WTC11 (cell line): ENCODE results near the gene C17orf100. TPM values are rescaled to one million over a fixed set of nuclear protein-coding genes. Genes with fewer than 3 reads are reported as not detected.

Source experiments
- ATF2 ChIP-seq: sonication (generic); formaldehyde crosslinking; IDR thresholded peaks from 2 replicates; pipeline ENCODE4 v1.8.1; 2022; ENCODE audit warnings: low read depth, missing genetic modification reagents, borderline replicate concordance
- FOXP1 ChIP-seq: sonication (generic); formaldehyde crosslinking; IDR thresholded peaks from 2 replicates; pipeline ENCODE4 v1.8.0; 2022; ENCODE audit warnings: missing genetic modification reagents, mild to moderate bottlenecking, moderate library complexity, borderline replicate concordance
- FOXP4 ChIP-seq: sonication (generic); formaldehyde crosslinking; IDR thresholded peaks from 2 replicates; pipeline ENCODE4 v1.8.0; 2022; ENCODE audit warnings: mild to moderate bottlenecking, missing genetic modification reagents
- GABPB1 ChIP-seq: sonication (generic); formaldehyde crosslinking; IDR thresholded peaks from 2 replicates; pipeline ENCODE4 v1.8.1; 2023; ENCODE audit warnings: mild to moderate bottlenecking, missing genetic modification reagents
- HMGXB4 ChIP-seq: sonication (generic); formaldehyde crosslinking; IDR thresholded peaks from 2 replicates; pipeline ENCODE4 v1.8.1; 2023; ENCODE audit warnings: mild to moderate bottlenecking, moderate library complexity, missing genetic modification reagents
- MLX ChIP-seq: sonication (generic); formaldehyde crosslinking; IDR thresholded peaks from 2 replicates; pipeline ENCODE4 v1.8.1; 2023; ENCODE audit warnings: mild to moderate bottlenecking, missing genetic modification reagents, moderate library complexity
- MXD4 ChIP-seq: fragments of 250-450 bp; sonication (Bioruptor Pico); IDR thresholded peaks from 2 replicates; pipeline ENCODE4 v1.8.0; 2021; ENCODE audit warnings: mild to moderate bottlenecking, moderate library complexity, borderline replicate concordance
- NFATC4 ChIP-seq: fragments of 250-450 bp; sonication (Bioruptor Pico); IDR thresholded peaks from 2 replicates; pipeline ENCODE4 v1.9.0; 2021; ENCODE audit warnings: mild to moderate bottlenecking
- NFYB ChIP-seq: sonication (generic); formaldehyde crosslinking; conservative IDR thresholded peaks from 2 replicates; pipeline ENCODE4 v1.8.0; 2022; ENCODE audit warnings: low read depth, missing genetic modification reagents
- PRDM15 ChIP-seq: sonication (generic); formaldehyde crosslinking; IDR thresholded peaks from 2 replicates; pipeline ENCODE4 v1.8.0; 2022; ENCODE audit warnings: missing genetic modification reagents
- SP1 ChIP-seq: sonication (generic); formaldehyde crosslinking; conservative IDR thresholded peaks from 2 replicates; pipeline ENCODE4 v1.8.1; 2022; ENCODE audit warnings: missing genetic modification reagents
- TEAD1 ChIP-seq: sonication (generic); formaldehyde crosslinking; IDR thresholded peaks from 2 replicates; pipeline ENCODE4 v1.8.0; 2022; ENCODE audit warnings: mild to moderate bottlenecking, missing genetic modification reagents
- ZBTB43 ChIP-seq: sonication (generic); formaldehyde crosslinking; IDR thresholded peaks from 2 replicates; pipeline ENCODE4 v1.8.1; 2023; ENCODE audit warnings: mild to moderate bottlenecking, missing genetic modification reagents
- ZNF532 ChIP-seq: fragments of 250-450 bp; sonication (Bioruptor Pico); IDR thresholded peaks from 2 replicates; pipeline ENCODE4 v1.9.0; 2021; ENCODE audit warnings: mild to moderate bottlenecking, borderline replicate concordance
- ZNF671 ChIP-seq: fragments of 250-450 bp; sonication (Bioruptor Pico); IDR thresholded peaks from 2 replicates; pipeline ENCODE4 v1.8.0; 2021; ENCODE audit warnings: mild to moderate bottlenecking
- total RNA-seq: library from RNA; stranded (reverse); gene quantifications from 3 replicates; pipeline ENCODE4 v1.2.3, GENCODE V29; 2021
- TF ChIP-seq, protein P1 (sequence below): sonication (generic); formaldehyde crosslinking; IDR thresholded peaks from 2 replicates; pipeline ENCODE4 v1.8.0; 2023; ENCODE audit warnings: missing genetic modification reagents
- TF ChIP-seq, protein P2 (sequence below): sonication (generic); formaldehyde crosslinking; IDR thresholded peaks from 2 replicates; pipeline ENCODE4 v1.8.1; 2022; ENCODE audit warnings: mild to moderate bottlenecking, missing genetic modification reagents, moderate library complexity, borderline replicate concordance

Gene C17orf100
- total RNA-seq, 1 experiment from 2014 or later = 2.7 TPM

DNA sequence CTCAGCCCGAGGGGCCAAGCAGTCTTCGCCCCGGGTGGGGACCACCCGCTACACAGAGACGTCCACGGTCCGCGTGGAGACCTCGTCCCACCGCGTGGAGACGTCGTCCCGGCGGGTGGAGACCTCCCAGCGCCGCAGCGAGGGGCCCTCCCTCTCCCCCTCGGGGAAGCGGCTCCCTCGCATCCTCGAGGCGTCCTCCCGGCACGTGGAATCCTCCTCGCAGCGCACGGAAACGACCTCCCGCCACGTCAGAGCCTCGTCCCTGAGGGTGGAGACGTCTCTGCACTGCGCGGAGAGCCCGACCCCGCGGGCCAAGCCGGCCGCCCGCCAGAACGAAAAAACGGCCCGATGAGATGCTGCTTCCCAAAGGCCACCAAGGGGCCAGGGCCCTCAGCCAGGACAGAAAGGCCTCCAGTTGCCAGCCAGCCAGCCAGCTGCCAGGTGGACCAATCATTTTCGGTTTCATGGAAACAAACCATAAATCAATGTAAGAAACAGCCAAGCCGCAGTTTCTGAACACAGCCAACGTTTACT is 424 bp downstream of the C17orf100 start (continued):
- TF ChIP-seq PRDM15 (peak; percentile 61), NFYB (no peak), ATF2 (CRISPR knock-in tag) (no peak), HMGXB4 (CRISPR knock-in tag) (no peak; the same call in 1 of the 2 replicates), ZNF532 (no peak), MXD4 (no peak), TEAD1 (no peak), FOXP1 (CRISPR knock-in tag) (peak; percentile 97), SP1 (CRISPR knock-in tag) (no peak), ZNF671 (no peak), NFATC4 (CRISPR knock-in tag) (no peak), GABPB1 (CRISPR knock-in tag) (peak; percentile 72), MLX (CRISPR knock-in tag) (no peak), ZBTB43 (CRISPR knock-in tag) (peak; percentile 64; the same call in 1 of the 2 replicates), FOXP4 (peak; percentile 84; the same call in 1 of the 2 replicates)
- TF ChIP-seq, protein P1, sequence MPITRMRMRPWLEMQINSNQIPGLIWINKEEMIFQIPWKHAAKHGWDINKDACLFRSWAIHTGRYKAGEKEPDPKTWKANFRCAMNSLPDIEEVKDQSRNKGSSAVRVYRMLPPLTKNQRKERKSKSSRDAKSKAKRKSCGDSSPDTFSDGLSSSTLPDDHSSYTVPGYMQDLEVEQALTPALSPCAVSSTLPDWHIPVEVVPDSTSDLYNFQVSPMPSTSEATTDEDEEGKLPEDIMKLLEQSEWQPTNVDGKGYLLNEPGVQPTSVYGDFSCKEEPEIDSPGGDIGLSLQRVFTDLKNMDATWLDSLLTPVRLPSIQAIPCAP (CRISPR knock-in tag) = peak; percentile 86
- TF ChIP-seq, protein P2, sequence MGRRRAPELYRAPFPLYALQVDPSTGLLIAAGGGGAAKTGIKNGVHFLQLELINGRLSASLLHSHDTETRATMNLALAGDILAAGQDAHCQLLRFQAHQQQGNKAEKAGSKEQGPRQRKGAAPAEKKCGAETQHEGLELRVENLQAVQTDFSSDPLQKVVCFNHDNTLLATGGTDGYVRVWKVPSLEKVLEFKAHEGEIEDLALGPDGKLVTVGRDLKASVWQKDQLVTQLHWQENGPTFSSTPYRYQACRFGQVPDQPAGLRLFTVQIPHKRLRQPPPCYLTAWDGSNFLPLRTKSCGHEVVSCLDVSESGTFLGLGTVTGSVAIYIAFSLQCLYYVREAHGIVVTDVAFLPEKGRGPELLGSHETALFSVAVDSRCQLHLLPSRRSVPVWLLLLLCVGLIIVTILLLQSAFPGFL (CRISPR knock-in tag) = no peak
